HepG2 (cell line): ENCODE data around the gene POU2F2. TPM values are rescaled to one million over a fixed set of nuclear protein-coding genes. Genes with fewer than 3 reads are reported as not detected.
A peak's percentile ranks its signal among the peaks of the same experiment; 100 is the strongest.

Experiments used
- ATAC-seq: fragments of 200-7000 bp; cut with Tn5 transposase; 3 replicates; pipeline ENCODE4 v1.9.1; 2020; ENCODE audit warnings: mild to moderate bottlenecking, moderate library complexity
- BruUV-seq: library from RNA; stranded (reverse); fragments of 400-500 nt; replicated peaks from 2 replicates; lab custom pipeline; 2021; lab: Mats Ljungman, UMichigan
- CTCF ChIA-PET: fragments of 300-600 bp; formaldehyde crosslinking; extraction: SDS; loops from one replicate; lab custom pipeline; 2021; ENCODE audit warnings: low total read pairs, inconsistent platforms, low intra/inter-chr PET ratio; lab: Yijun Ruan, JAX
- POLR2A ChIA-PET: fragments of 350-600 bp; sonication (Branson Sonifier 250); formaldehyde crosslinking; loops from one replicate; lab custom pipeline; 2020; ENCODE audit warnings: antibody characterized with exemption, inconsistent platforms; lab: Yijun Ruan, JAX
- DNase-seq: peaks from one replicate; pipeline ENCODE4 v3.0.0-alpha.2; 2015; ENCODE audit warnings: low spot score
- FAIRE-seq: peaks from 3 replicates; lab custom pipeline; 2011; peaks lifted over from hg19 to GRCh38; lab: Jason Lieb, UNC
- H2AFZ ChIP-seq: one replicate; pipeline ENCODE4 v1.6.1; 2011; ENCODE audit warnings: low read length, inconsistent platforms
- H3K27ac ChIP-seq: fragments of 300-600 bp; 3 replicates; pipeline ENCODE4 v1.8.0; 2011; ENCODE audit warnings: mixed run types, mild to moderate bottlenecking, mixed read lengths, low read length, inconsistent platforms; ENCODE audit not compliant: insufficient read depth; ENCODE audit errors: extremely low read length
- H3K27me3 ChIP-seq, 2 experiments: fragments of 200-600 bp in 1 of 2; 2 replicates in 1 of 2; 3 replicates in 1 of 2; pipeline versions ENCODE4 v1.6.0 to v1.8.0; 2011; ENCODE audit warnings: low read length in 2 of 2, mild to moderate bottlenecking in 2 of 2, moderate library complexity in 2 of 2, inconsistent platforms in 1 of 2; ENCODE audit not compliant: insufficient read depth in 2 of 2, control insufficient read depth in 1 of 2
- H3K36me3 ChIP-seq, 2 experiments: fragments of 200-600 bp in 1 of 2; replicated peaks in 1 of 2; 2 replicates in 1 of 2; 3 replicates in 1 of 2; pipeline versions ENCODE4 v1.5.1 to v1.8.0; 2011; ENCODE audit warnings: low read length in 2 of 2, inconsistent platforms in 1 of 2; ENCODE audit not compliant: insufficient read depth in 2 of 2, control insufficient read depth in 1 of 2
- H3K4me1 ChIP-seq: 2 replicates; pipeline ENCODE4 v1.5.1; 2012; ENCODE audit warnings: low read length, inconsistent platforms; ENCODE audit not compliant: insufficient read depth
- H3K4me2 ChIP-seq: 2 replicates; pipeline ENCODE4 v1.6.0; 2011; ENCODE audit warnings: low read depth, low read length, inconsistent platforms
- H3K4me3 ChIP-seq, 3 experiments: fragments of 200-600 bp in 1 of 3; sonication (generic), shearing (Covaris generic) in 1 of 3; replicated peaks in 1 of 3; 2 replicates each; pipeline ENCODE4 v1.5.1; 2011 to 2016; ENCODE audit warnings: low read length in 3 of 3, inconsistent platforms in 2 of 3, low read depth in 2 of 3, mild to moderate bottlenecking in 2 of 3, control low read depth in 1 of 3, mixed read lengths in 1 of 3; ENCODE audit not compliant: insufficient read depth in 1 of 3
- H3K79me2 ChIP-seq: one replicate; pipeline ENCODE4 v1.6.1; 2011; ENCODE audit warnings: low read length, inconsistent platforms; ENCODE audit not compliant: insufficient read depth
- H3K9ac ChIP-seq: 2 replicates; pipeline ENCODE4 v1.6.0; 2011; ENCODE audit warnings: mild to moderate bottlenecking, low read depth, low read length, inconsistent platforms; ENCODE audit not compliant: insufficient read depth
- H3K9me3 ChIP-seq: 2 replicates; pipeline ENCODE4 v1.5.1; 2012; ENCODE audit warnings: mild to moderate bottlenecking, low read length
- H4K20me1 ChIP-seq: 2 replicates; pipeline ENCODE4 v1.6.0; 2011; ENCODE audit warnings: inconsistent platforms, mild to moderate bottlenecking, low read length, moderate library complexity; ENCODE audit not compliant: insufficient read depth
- AGO2 ChIP-seq: fragments of 200-400 bp; formaldehyde crosslinking; optimal IDR thresholded peaks from 2 replicates; pipeline ENCODE3; 2017; ENCODE audit warnings: mild to moderate bottlenecking, low read depth, low read length, moderate library complexity
- BHLHE40 ChIP-seq: IDR thresholded peaks from 2 replicates; pipeline ENCODE4 v1.6.1; 2011; ENCODE audit warnings: low read length, improper control_type of control experiment
- ELF1 ChIP-seq: sonication (generic); formaldehyde crosslinking; IDR thresholded peaks from 2 replicates; pipeline ENCODE4 v1.4.0; 2020; ENCODE audit warnings: missing genetic modification reagents
- HOXD1 ChIP-seq: sonication (generic); formaldehyde crosslinking; IDR thresholded peaks from 2 replicates; pipeline ENCODE4 v1.5.0; 2020; ENCODE audit warnings: missing genetic modification reagents
- NFKB2 ChIP-seq: sonication (generic); formaldehyde crosslinking; IDR thresholded peaks from 2 replicates; pipeline ENCODE4 v1.4.0; 2020; ENCODE audit warnings: missing genetic modification reagents, borderline replicate concordance
- REL ChIP-seq: sonication (generic); formaldehyde crosslinking; conservative IDR thresholded peaks from 2 replicates; pipeline ENCODE4 v1.8.0; 2022; ENCODE audit warnings: mild to moderate bottlenecking, missing genetic modification reagents, moderate library complexity
- ZMYM3 ChIP-seq: sonication (generic); formaldehyde crosslinking; IDR thresholded peaks from 2 replicates; pipeline ENCODE4 v1.5.1; 2020; ENCODE audit warnings: mild to moderate bottlenecking, missing genetic modification reagents
- WGBS: methylation state at CpG from one replicate; pipeline ENCODE4 v1.1.6; 2017; ENCODE audit warnings: low lambda C conversion rate; 5-methylcytosine and 5-hydroxymethylcytosine counted together
- in situ Hi-C: cut with HindIII; loops from 2 replicates; pipeline ENCODE4 v1.10.0; 2017; ENCODE audit warnings: low pct_unique_long_range_greater_than_20kb; ENCODE audit not compliant: extremely low pct_ligation_motif_present
- intact Hi-C: fragments of 100-400 bp; cut with micrococcal nuclease; formaldehyde crosslinking; loops from one replicate; pipeline ENCODE4 v1.10.0; 2022; ENCODE audit not compliant: unreplicated experiment
- polyA plus RNA-seq, 8 experiments: library from polyadenylated mRNA; depleted of rRNA in 3 of 8; stranded (reverse) in 7 of 8; unstranded in 1 of 8; fragments of >200 nt; fragmentation: Illumina TruSeq in 4 of 8; extraction: Trizol in 4 of 8; gene quantifications; 2 replicates each; pipeline versions ENCODE4 v1.2.1 to v1.2.3, GENCODE V29; 2011 to 2016; ENCODE audit warnings: low read depth in 4 of 8, missing spikeins in 1 of 8, mixed read lengths in 1 of 8; ENCODE audit not compliant: insufficient read depth in 1 of 8
- total RNA-seq, 5 experiments: library from RNA; depleted of rRNA; stranded (reverse); fragments of >200 nt; fragmentation: Illumina TruSeq; extraction: Trizol; gene quantifications; 2 replicates each; pipeline ENCODE4 v1.2.3, GENCODE V29; 2016; ENCODE audit warnings: low read depth in 1 of 5
- TF ChIP-seq, protein P1 (sequence below): sonication (generic); formaldehyde crosslinking; IDR thresholded peaks from 2 replicates; pipeline ENCODE4 v1.8.0; 2022; ENCODE audit warnings: mild to moderate bottlenecking, missing genetic modification reagents, moderate library complexity
- TF ChIP-seq, protein P2 (sequence below): fragments of 450-650 bp; IDR thresholded peaks from 2 replicates; pipeline ENCODE4 v1.6.1; 2016

The POU2F2 gene
- total and polyA plus RNA-seq, 2 of the 13 experiments (the other 11 are each of a cell fraction or from before 2014, with no cell fraction given) = 0.09 to 0.17 TPM

DNA sequence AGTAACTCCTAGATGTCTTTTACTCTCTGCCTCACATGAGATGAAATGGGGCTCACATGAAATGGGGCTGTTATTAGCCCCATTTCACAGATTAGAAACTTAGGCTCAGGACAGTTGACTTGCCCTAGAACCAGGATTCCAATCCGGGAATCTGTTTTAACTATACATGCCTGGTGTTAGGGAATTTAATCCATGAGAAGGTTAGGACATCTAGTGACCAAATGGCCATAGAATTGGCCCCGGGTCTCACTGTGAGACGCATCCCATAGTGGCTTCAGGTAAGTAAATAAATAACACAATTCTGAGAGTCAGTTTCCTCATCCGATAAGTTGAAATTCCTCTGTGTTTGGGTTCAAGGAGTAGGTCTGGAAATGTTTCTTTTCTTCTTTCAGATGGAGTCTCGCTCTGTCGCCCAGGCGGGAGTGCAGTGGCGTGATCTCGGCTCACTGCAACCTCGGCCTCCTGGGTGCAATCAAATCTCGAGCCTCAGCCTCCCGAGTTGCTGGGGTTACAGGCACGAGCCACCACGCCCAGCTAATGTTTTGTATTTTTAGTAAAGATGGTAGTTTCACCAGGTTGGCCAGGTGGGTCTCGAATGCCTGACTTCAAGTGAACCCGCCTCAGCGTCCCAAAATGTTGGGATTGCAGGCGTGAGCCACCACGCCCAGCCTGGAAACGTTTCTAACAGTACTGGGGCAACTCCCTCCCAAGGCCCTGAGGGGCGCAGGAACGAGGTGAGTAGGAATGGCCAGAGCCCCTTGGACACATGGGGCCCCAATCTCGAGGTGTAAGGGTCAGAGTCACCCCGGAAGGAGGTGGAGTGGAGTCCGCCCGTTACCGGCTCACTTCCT is 57.5 kb downstream of the POU2F2 start (continued):
- TF ChIP-seq, protein P1, sequence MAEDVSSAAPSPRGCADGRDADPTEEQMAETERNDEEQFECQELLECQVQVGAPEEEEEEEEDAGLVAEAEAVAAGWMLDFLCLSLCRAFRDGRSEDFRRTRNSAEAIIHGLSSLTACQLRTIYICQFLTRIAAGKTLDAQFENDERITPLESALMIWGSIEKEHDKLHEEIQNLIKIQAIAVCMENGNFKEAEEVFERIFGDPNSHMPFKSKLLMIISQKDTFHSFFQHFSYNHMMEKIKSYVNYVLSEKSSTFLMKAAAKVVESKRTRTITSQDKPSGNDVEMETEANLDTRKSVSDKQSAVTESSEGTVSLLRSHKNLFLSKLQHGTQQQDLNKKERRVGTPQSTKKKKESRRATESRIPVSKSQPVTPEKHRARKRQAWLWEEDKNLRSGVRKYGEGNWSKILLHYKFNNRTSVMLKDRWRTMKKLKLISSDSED (CRISPR knock-in tag) = no peak
- TF ChIP-seq ZMYM3 (CRISPR knock-in tag) (peak; percentile 62; the same call in 1 of the 2 replicates), AGO2 (peak; percentile 74), NFKB2 (peak; percentile 45; the same call in 1 of the 2 replicates)

DNA sequence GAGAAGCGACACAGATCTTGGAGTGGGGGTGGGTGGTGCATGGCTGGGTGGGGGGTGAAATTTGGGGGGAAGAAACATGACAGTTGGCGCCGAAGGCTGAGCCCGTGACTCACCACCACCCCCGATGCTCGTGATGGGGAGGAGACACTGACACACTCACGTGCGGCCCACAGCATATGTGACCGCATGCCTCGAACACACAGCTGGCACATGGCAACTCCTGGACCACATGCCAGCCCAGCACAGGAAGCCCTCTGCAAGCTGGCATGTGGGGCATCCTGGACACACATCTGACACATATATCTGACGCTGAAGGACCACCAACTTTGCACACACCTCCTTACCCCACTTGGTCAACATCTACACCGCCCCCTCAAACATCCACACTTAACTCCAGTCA is 61.0 kb downstream of the POU2F2 start:
- CTCF ChIA-PET = no interaction called here
- FAIRE-seq = no peak
- no peak overlapping the region for H3K4me2 ChIP-seq

More for the DNA sequence above, 61.0 kb downstream of the POU2F2 start:
- intact Hi-C loops (no loop called here), in situ Hi-C loops (no loop called here)
- POLR2A ChIA-PET = no interaction called here
- H3K9me3 ChIP-seq = no peaks in the 10 kb centered on the region
- ATAC-seq (no peak), DNase-seq (no peak)
- H3K4me1 ChIP-seq = peaks cover 10% of the 10 kb centered on the region
- H3K36me3 ChIP-seq = no peaks in the 10 kb centered on the region
- H3K27me3 ChIP-seq = peaks cover 15 to 39% of the 10 kb centered on the region in 2 experiments
- H3K9ac ChIP-seq = no peak overlapping the region
- no TSS peak for BruUV-seq
- WGBS = 61% methylated on average over 7 of the region's 12 CpGs
- H3K4me3 ChIP-seq = no peak overlapping the region
- no peak overlapping the region for H3K27ac ChIP-seq
- no peak overlapping the region for H2AFZ ChIP-seq
- no peaks in the 10 kb centered on the region for H4K20me1 ChIP-seq
- TF ChIP-seq ELF1 (CRISPR knock-in tag) (no peak), REL (no peak), HOXD1 (no peak), BHLHE40 (peak; percentile 66)
- TF ChIP-seq, protein P2, sequence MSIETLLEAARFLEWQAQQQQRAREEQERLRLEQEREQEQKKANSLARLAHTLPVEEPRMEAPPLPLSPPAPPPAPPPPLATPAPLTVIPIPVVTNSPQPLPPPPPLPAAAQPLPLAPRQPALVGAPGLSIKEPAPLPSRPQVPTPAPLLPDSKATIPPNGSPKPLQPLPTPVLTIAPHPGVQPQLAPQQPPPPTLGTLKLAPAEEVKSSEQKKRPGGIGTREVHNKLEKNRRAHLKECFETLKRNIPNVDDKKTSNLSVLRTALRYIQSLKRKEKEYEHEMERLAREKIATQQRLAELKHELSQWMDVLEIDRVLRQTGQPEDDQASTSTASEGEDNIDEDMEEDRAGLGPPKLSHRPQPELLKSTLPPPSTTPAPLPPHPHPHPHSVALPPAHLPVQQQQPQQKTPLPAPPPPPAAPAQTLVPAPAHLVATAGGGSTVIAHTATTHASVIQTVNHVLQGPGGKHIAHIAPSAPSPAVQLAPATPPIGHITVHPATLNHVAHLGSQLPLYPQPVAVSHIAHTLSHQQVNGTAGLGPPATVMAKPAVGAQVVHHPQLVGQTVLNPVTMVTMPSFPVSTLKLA = peak; percentile 58
- TF ChIP-seq, all 625 proteins: peak for 2
- H3K79me2 ChIP-seq = peaks cover under 1% of the 10 kb centered on the region
